Erythroblast (primary cell): ENCODE data around the gene GPATCH4.

Experiments
- GATA1 ChIP-seq: IDR thresholded peaks from 2 replicates; pipeline ENCODE4 v1.6.1; 2011; ENCODE audit warnings: low read depth, mild to moderate bottlenecking, control low read depth, low read length, moderate library complexity
- POLR2A ChIP-seq: IDR thresholded peaks from 2 replicates; pipeline ENCODE4 v1.6.1; 2011; ENCODE audit warnings: mild to moderate bottlenecking, low read length

- TF ChIP-seq POLR2A (peak; percentile 78), GATA1 (no peak)
These were observed at the start of gene GPATCH4 for GRCh38 chr1:156601122-156601830.
